ENCODE data around the gene WDPCP. TPM values are rescaled to one million over a fixed set of nuclear protein-coding genes. Genes with fewer than 3 reads are reported as not detected.

The WDPCP gene
- total and polyA plus RNA-seq, 10 of the 15 experiments (the other 5 are each of a cell fraction or from before 2014, with no cell fraction given), result 2.1 to 7.9 (median 4.6) TPM

DNA sequence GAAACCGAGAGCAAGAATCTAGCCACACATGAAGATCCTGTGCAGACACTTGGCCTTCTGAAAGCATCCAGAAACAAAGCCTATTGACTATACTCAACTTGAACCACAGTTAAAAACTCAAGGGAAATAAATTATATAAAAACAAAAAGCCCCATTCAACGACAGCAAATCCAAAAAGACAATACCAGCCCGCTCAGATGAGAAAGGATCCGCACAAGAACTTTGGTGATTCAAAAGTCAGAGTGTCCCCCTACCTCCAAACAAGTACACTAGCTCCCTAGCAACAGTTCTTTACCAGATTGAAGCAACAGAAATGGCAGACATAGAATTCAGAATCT lies 163.2 kb downstream of the WDPCP start:
- DNase-seq (ENCODE audit: low read depth, low spot score) (no peak), ATAC-seq (no peak), FAIRE-seq (no peak)
- Histone ChIP-seq H3K79me2 (ENCODE audit: control insufficient read depth, insufficient read depth, low read length) (no peaks in the 10 kb centered on the region), H4K20me1 (ENCODE audit: control insufficient read depth, insufficient read depth) (no peaks in the 10 kb centered on the region), H2AFZ (ENCODE audit: control insufficient read depth, low read depth, low read length) (no peak overlapping the region; the same call in 1 of the 2 replicates), H3K4me2 (ENCODE audit: control insufficient read depth, insufficient read depth) (no peak overlapping the region), H3K4me1 (ENCODE audit: control insufficient read depth, insufficient read depth, low read length) (no peaks in the 10 kb centered on the region), H3K27ac (ENCODE audit: control insufficient read depth, insufficient read depth) (no peak overlapping the region), H3K9me3 (replicated peaks; ENCODE audit: control insufficient read depth, insufficient read depth, low read length) (no peaks in the 10 kb centered on the region; the same call in 2 of the 3 replicates), H3K9ac (ENCODE audit: control insufficient read depth, insufficient read depth, low read length) (no peak overlapping the region), H3K36me3 (ENCODE audit: control insufficient read depth in 2 of 2, insufficient read depth in 2 of 2, low read length in 1 of 2) (no peaks in the 10 kb centered on the region), H3K27me3 (replicated peaks in 1 of 2; ENCODE audit: control insufficient read depth in 2 of 2, insufficient read depth in 2 of 2, low read length in 1 of 2) (no peaks in the 10 kb centered on the region), H3K4me3 (no peak overlapping the region)
- no TSS peak for BruUV-seq (replicated peaks)
- SMC1A ChIA-PET (ENCODE audit: uncharacterized antibody, unreplicated experiment), result interaction anchor here (0.7 to 1.1 kb wide), 5 partner anchors 9 to 650 kb away, joined by 3 read pairs; no protein-coding TSS in a partner anchor
- WGBS (ENCODE audit: insufficient coverage, insufficient replicate concordance, low lambda C conversion rate, missing lambda C conversion rate), result 77% methylated on average over 4 of the region's 4 CpGs
- no peak for TF ChIP-seq YBX1 (IDR thresholded peaks at IDR 0.05)
- no peak for TF ChIP-seq YY1 (IDR thresholded peaks at IDR 0.05; ENCODE audit: low read depth, low read length)
- TF ChIP-seq HDAC2 (IDR thresholded peaks at IDR 0.05), result no peak
- no peak for TF ChIP-seq PAX5 (IDR thresholded peaks at IDR 0.05; ENCODE audit: borderline replicate concordance, low read depth, low read length)
- TF ChIP-seq RBBP5 (conservative IDR thresholded peaks at IDR 0.05), result no peak
- TF ChIP-seq POLR2A (IDR thresholded peaks at IDR 0.05; ENCODE audit: low read depth, low read length), result no peak
- TF ChIP-seq KDM1A (IDR thresholded peaks at IDR 0.05; ENCODE audit: borderline replicate concordance), result no peak
- TF ChIP-seq LARP7 (IDR thresholded peaks at IDR 0.05), result no peak
- RAD21 ChIA-PET (ENCODE audit: unreplicated experiment), result interaction anchor here (0.7 kb wide), 1 partner anchor 63 kb away, joined by 3 read pairs; no protein-coding TSS in a partner anchor
- in situ Hi-C loops (cut with MboI), result no loop called here
- CTCF ChIA-PET, result interaction anchor here (0.9 to 2.4 kb wide), 12 partner anchors 9 to 638 kb away, joined by 3 to 13 read pairs (median 4); partner anchors contain the start of gene WDPCP
- intact Hi-C loops (cut with micrococcal nuclease; ENCODE audit: unreplicated experiment), result loop anchor here (10.0 kb wide), 1 partner anchor 360 kb away; no protein-coding TSS in a partner anchor
- POLR2A ChIA-PET, result interaction anchor here (0.7 to 1.2 kb wide), 2 partner anchors 10 to 922 kb away, joined by 3 read pairs; no protein-coding TSS in a partner anchor
